Measurements from ENCODE around the gene CD164. TPM values are rescaled to one million over a fixed set of nuclear protein-coding genes. Genes with fewer than 3 reads are reported as not detected.

Gene CD164
- total RNA-seq: 323 TPM
- long read RNA-seq, transcript CD164-202 (6 exons, 3,365 nt): major isoform, 189 of 228 reads
- long read RNA-seq, transcript CD164-203 (5 exons, 2,936 nt): minor isoform, 27 of 228 reads
- long read RNA-seq, partial matches to known transcripts: 3 of 228 reads
- long read RNA-seq, other reads (novel, unspliced or antisense): 7 of 228 reads

DNA sequence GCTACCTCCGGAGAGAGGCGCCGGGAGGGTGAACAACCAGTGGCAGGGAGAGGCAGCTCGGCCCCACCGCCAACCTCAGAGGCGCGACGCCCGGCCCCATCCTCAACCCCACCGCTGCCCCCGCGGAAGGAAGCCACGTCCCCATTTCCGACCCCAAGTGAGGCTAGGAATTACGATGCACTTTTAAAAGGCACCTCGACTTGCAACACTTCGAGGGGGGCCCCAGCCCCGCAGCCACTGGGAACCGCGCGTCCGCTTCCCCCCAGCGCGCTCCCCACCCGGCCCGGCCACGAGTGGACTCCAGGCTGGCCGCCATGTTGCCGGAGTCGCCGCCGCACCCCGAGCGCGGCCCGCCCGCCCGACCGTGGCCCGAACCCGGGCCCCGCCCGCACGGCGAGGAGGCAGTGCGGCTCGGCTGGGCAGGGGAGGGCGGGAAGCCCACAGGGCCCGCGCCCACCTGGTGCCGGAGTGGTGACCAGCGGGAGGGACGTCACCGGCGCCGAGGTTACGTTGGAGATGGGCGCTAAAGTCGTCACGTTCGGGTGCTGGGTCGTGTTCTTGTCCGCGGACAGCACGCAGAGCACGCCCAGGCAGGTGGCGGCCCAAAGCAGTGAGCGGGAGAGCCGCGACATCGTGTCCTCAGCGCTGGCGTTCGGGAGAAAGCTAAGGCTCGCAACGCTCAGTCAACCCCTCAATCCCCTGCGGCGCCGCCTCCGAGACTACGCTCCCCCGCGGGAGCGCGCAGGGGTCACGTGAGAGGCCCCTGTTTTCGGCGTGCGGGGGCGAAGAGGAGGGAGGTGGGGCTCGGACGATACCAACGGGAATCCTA lies at the start of gene CD164:
TSS of gene CD164 (minus strand) at position 721 of the 829 bp plus-strand sequence. CDS start at position 632, 89 bp downstream.
- peak; percentile 97 for DNase-seq (ENCODE audit: low spot score)

GRCh38 chr6:109429496-109429895 lies 47.2 kb upstream of the CD164 start:
- no peak for DNase-seq (ENCODE audit: low spot score)

GRCh38 chr6:109428889-109429477 lies 46.7 kb upstream of the CD164 start:
- no peak for DNase-seq (ENCODE audit: low spot score)

GRCh38 chr6:109424946-109425345 lies 42.7 kb upstream of the CD164 start:
- DNase-seq (ENCODE audit: low spot score): no peak

DNA sequence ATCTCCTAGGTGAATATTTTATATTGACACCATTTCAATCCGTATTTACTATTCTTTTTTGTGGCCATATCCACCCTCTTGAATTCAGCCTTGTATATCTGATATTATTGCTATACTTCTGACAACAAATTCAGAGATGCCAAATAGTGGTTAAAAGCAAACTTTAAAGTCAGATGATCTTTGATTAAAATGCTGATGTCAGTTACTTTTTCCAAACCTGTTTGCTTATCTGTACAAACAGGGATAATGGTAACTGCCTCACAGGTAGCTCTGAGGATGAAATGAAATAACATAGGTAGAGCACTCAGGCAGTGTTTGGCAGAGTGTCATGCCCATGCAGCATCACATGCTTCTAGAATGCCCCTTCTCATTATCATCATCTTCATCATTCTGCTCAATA lies 38.9 kb upstream of the CD164 start:
- no peak for DNase-seq (ENCODE audit: low spot score)

- DNase-seq (ENCODE audit: low spot score): no peak
Measured at GRCh38 chr6:109420751-109421150, 38.5 kb upstream of the CD164 start.

DNA sequence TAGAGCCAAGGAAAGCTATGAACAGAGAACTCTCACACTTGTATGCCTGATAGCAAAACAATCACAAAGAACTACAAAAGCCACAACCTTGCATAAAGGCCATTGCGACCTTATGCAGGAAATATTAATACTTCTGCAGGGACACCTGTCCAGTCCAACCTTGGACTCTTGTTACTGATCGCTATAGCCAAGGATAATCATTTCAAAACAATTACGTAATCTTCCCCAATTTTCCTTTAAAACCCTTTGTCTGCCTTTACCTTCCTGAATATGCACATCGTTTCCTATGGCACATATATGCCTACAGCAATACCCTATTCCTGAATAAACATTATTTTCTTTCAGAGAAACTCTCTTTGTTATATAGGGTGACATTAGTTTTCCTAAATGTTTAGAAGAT lies 35.4 kb upstream of the CD164 start:
- DNase-seq (ENCODE audit: low spot score): no peak

GRCh38 chr6:109411034-109411433 lies 28.8 kb upstream of the CD164 start:
- no peak for DNase-seq (ENCODE audit: low spot score)

DNA sequence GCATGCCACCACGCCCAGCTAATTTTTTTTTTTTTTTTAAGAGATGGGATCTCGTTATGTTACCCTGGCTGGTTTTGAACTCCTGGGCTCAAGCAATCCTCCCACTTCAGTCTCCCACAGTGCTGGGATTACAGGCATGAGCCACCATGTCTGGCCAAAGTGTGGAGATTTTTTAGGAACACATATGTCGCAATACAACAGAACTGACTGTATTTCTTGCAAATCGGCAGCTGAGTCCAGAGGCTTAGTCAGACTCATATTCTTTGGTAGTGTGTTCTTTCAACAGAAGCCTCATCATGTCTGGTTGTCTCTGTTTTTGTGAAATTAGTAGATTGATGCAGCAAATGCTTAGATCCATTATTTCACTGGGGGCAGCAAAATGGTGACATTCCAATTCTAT lies 23.9 kb upstream of the CD164 start:
- no peak for DNase-seq (ENCODE audit: low spot score)

GRCh38 chr6:109397020-109397419 lies 14.8 kb upstream of the CD164 start:
- DNase-seq (ENCODE audit: low spot score): no peak

DNA sequence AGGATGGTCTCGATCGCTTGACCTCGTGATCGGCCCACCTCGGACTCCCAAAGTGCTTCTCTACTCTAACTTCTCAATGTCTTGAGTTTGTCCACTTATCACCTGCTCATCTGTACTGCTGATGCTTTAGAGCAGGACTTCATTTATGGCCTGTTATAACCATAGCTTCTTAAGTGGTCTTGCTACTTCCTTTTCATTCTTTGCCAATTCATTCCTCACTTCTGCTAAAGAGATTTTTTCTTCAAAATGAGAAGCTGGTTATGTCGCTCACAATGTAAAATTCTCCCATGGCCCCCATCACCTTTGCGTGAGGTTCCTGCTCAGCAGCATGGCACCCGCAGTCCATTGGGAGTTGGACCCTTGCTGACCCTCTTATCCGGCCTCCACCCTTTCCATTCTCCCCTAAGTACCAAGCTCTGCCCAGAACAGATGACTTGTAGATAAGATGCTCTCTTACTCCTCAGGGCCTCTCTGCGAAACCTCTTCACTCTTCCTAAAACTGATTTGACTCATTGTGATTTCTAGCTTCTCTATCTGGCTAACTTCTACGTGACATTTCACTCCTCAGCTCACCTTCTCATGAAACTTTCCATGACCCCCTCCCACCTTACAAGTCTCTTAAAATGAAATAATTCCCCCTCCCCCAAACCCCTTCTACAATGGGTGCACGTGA lies 13.9 kb upstream of the CD164 start:
- no peak for DNase-seq (ENCODE audit: low spot score)

DNA sequence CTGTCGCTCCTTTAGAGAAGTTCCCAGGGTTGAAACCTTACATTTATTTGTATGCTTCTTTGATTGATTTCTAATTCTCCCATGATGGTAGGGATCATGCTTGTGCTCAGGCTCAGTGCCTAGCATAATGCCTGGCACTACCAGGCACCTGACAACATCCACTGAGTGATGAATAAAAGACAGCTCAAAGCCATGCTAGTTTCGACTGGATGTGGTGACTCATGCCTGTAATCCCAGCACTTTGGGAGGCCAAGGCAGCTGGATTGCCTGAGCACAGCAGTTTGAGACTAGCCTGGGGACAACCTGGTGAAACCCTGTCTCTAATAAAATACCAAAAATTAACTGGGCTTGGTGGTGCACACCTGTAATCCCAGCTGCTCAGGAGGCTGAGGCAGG lies 11.6 kb upstream of the CD164 start:
- DNase-seq (ENCODE audit: low spot score): no peak

DNA sequence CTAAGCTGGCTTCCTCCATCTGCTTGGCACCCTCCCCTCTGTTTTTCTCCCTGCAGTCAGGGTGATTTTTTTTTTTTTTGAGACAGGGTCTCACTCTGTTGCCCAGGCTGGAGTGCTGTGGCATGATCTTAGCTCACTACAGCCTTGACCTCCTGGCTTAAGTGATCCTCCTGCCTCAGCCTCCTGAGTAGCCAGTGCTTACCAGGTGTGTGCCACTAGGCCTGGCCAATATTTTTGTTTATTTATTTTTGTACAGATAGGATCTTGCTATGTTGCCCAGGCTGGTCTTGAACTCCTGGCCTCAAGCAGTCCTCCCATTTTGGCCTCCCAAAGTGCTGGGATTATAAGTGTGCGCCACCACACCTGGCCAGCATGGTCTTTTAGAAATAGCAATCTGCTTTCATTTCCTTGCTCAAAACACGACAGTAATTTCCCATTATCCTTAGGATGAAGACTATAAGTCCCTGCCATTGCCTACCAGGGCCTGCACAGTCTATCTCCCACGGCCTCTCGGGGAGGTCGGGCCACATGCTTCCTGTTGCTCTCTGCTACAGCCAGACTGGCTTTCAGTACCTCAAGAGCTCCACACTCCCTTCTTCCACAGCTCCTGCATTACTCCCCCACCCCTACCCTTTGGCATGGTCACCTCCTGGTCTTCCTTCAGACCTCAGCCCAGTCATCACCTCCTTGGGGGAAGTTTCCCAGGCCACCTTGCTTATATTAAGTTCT lies 11.1 kb upstream of the CD164 start:
- DNase-seq (ENCODE audit: low spot score): no peak

DNA sequence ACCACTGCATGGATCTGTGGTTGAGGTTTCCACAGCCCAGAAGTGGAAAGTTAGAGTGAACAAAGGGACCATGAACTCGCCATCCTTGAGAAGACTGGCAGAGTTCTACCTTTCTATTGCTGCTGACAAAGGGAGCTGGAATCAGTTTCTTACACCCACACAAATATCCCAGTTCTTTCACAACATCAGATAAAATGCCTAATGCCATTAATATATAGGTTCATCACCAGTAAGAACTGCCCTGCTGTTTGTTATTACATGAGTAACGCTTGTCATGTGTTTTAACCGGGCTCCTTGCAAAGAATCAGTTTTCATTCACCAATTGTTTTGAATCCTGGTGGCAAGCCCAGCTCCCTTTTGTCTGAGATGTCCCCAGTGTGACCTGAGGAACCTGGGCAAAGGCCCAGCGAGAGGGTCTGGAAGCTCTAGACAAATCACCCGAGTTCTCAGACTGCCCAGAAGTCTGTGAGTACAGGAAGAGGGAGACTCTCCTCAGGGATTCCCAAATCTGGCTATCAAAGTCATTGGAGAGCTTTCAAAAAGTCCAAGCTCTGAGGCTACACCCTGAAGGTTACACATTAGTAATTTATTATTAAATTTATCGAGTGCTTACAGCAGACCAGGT lies 7.5 kb upstream of the CD164 start:
- DNase-seq (ENCODE audit: low spot score): no peak

GRCh38 chr6:109388265-109388664 lies 6.0 kb upstream of the CD164 start:
- no peak for DNase-seq (ENCODE audit: low spot score)

- no peak for DNase-seq (ENCODE audit: low spot score)
Measured at GRCh38 chr6:109383438-109383940, 1.2 kb upstream of the CD164 start.

DNA sequence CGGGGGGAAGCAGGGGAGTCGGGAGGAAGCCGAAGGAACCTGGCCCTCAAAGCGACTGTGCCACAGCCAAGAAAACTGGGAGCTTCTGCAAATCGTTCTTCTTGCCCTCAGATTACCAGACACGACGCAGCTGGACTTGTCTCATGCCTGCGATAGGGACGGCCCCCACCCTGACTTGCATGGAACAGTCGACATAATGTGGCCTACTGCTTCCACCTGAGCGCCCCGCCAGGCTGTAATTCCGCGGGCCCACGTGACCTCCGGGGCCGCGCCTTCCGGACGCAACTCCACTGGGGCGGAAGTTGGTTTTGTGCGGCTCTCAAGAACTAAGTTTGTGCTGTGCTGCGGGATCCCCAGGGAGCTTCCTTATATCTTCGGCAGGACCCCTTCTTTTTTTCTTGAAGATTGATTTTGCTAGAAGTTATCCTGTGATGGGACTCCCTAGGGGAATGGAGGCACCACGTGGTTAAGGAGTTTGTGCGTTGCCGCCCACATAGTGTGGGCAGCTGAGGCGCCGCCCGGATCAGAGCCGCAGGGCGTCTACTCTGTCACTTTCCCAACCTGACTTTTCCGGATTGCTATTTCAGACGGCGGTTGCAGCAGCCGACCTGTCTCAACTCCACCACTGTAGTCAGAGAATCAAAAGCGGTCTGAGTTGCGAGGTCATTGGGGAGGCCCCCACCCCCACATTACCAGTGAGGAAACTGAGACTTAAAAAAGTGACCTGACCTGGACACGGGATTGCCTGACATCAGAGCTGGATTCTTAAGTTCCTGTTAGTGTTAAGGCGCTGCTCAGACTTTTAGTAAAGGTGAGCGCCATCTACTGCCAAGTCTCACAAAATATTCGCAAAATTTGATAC lies 540 bp upstream of the CD164 start:
- peak; percentile 96 for DNase-seq (ENCODE audit: low spot score)

- no peak for DNase-seq (ENCODE audit: low spot score)
Measured at GRCh38 chr6:109381061-109381746, 1.1 kb downstream of the CD164 start.

GRCh38 chr6:109379711-109380110 lies 2.6 kb downstream of the CD164 start:
- no peak for DNase-seq (ENCODE audit: low spot score)
